ENCODE results near the gene ZNF275. TPM values are rescaled to one million over a fixed set of nuclear protein-coding genes. Genes with fewer than 3 reads are reported as not detected.
A peak's percentile ranks its signal among the peaks of the same experiment; 100 is the strongest.

The ZNF275 gene
- total and polyA plus RNA-seq, 4 donors = 13.7 to 26.2 (median 18.5) TPM

DNA sequence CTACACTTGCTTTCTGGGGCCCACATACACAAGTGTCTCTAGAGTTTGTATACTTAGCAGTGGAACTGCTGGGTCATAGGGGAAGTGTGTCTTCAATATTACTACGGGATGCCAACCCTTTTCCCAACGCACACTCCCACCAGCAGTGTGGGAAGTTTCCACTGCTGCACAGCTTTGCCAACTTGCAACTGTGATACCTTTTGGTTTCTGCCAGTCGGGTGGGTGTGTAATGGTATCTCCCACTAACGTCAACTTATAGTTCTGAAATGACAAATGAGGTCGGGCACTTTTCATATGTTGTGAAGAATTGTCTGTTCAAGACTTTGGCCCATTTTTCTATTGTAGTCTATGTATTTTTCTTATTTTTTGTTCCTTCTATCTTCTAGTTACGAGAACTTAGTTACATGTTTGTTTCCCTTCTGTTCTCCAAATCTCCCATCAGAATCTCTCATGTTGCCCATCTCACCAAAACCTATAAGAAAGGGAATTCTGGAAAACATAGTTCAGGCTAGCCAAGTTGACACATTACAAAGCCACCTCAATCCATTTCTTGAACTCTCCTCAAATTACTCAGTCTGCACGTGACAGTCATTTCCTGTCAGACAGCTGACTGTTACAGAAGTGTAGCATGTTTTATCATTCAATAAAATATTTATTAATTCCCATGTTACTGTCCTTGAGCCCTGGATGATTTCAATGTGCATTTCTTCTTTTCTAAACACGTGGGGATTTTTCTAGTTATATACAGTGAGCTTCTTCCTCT, 36.5 kb downstream of the ZNF275 start:
- Histone ChIP-seq H3K4me3 (ENCODE audit: low read depth, low read length) (no peak overlapping the region), H3K27me3 (ENCODE audit: control insufficient read depth, insufficient read depth, low read length) (no peaks in the 10 kb centered on the region), H3K36me3 (ENCODE audit: control insufficient read depth, insufficient read depth, low read length) (no peaks in the 10 kb centered on the region), H3K9me3 (ENCODE audit: control insufficient read depth, insufficient read depth, low read length) (peaks cover 2% of the 10 kb centered on the region), H3K4me1 (ENCODE audit: control insufficient read depth, insufficient read depth, low read length) (peaks cover 4% of the 10 kb centered on the region), H3K27ac (ENCODE audit: low read depth, low read length) (peak overlapping the region; percentile 40)
- WGBS (ENCODE audit: insufficient coverage) = 83% methylated on average over 2 of the region's 8 CpGs
- DNase-seq (ENCODE audit: low read depth in 4 of 6, low spot score in 6 of 6) = no peak

DNA sequence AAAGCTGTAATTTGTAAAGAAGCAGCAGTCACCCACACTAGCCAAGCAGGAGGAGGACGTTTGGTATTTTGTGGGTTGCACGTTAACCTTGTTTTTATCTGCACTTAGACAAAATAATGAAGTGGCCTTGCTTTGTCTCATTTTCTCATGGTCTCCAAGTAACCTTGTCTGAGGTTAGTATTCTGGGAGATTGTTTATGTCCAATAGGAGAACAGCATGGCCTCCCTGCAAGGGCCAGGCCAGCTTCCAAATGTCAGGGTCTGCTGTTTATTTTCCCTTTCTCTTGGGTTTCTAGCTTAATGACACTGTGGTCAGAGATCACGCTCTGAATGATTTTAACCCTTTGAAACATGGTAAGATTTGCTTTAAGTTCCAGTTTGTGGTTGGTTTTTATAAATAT, 37.3 kb downstream of the ZNF275 start:
- no peaks in the 10 kb centered on the region for H3K36me3 ChIP-seq (ENCODE audit: control insufficient read depth, insufficient read depth, low read length)
- peaks cover 8% of the 10 kb centered on the region for H3K4me1 ChIP-seq (ENCODE audit: control insufficient read depth, insufficient read depth, low read length)
- peak overlapping the region; percentile 40 for H3K27ac ChIP-seq (ENCODE audit: low read depth, low read length)
- H3K9me3 ChIP-seq (ENCODE audit: control insufficient read depth, insufficient read depth, low read length) = peaks cover 2% of the 10 kb centered on the region
- no peaks in the 10 kb centered on the region for H3K27me3 ChIP-seq (ENCODE audit: control insufficient read depth, insufficient read depth, low read length)
- H3K4me3 ChIP-seq (ENCODE audit: low read depth, low read length) = no peak overlapping the region
- peak in 1 of 6 donors; percentile 35 for DNase-seq (ENCODE audit: low read depth in 4 of 6, low spot score in 6 of 6)
- no CpG with 5 or more reads among the region's 3 CpGs for WGBS (ENCODE audit: insufficient coverage)

DNA sequence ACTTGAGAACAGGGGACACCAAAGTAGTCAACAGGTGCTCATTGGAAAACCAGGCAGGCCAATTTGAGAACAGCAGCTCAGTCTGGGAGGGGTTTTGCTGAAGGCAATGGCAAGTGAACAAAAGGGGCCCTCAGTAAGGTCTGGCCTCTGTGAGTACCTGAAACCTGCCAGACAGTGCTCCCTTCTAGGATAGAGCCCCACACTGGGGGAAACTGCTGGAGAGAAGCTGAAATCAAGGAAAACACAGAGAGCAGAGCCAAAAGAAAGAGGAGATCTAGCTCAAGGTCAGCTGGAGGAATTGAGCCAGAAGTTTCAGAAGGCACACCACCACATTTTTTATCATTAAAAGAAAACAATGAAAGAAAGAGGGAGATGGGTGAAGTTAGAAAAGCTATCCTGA, 39.0 kb downstream of the ZNF275 start:
- no peak overlapping the region for H3K4me3 ChIP-seq (ENCODE audit: low read depth, low read length)
- no peak overlapping the region for H3K27ac ChIP-seq (ENCODE audit: low read depth, low read length)
- H3K27me3 ChIP-seq (ENCODE audit: control insufficient read depth, insufficient read depth, low read length) = no peaks in the 10 kb centered on the region
- no peaks in the 10 kb centered on the region for H3K36me3 ChIP-seq (ENCODE audit: control insufficient read depth, insufficient read depth, low read length)
- no peak for DNase-seq (ENCODE audit: low read depth in 4 of 6, low spot score in 6 of 6)
- peaks cover 8% of the 10 kb centered on the region for H3K4me1 ChIP-seq (ENCODE audit: control insufficient read depth, insufficient read depth, low read length)
- H3K9me3 ChIP-seq (ENCODE audit: control insufficient read depth, insufficient read depth, low read length) = peaks cover 2% of the 10 kb centered on the region

GRCh38 chrX:153374426-153374825, 40.5 kb downstream of the ZNF275 start:
- no peak for DNase-seq (ENCODE audit: low read depth in 4 of 6, low spot score in 6 of 6)
- H3K36me3 ChIP-seq (ENCODE audit: control insufficient read depth, insufficient read depth, low read length) = no peaks in the 10 kb centered on the region
- peaks cover 4% of the 10 kb centered on the region for H3K9me3 ChIP-seq (ENCODE audit: control insufficient read depth, insufficient read depth, low read length)
- no peak overlapping the region for H3K27ac ChIP-seq (ENCODE audit: low read depth, low read length)
- peaks cover 12% of the 10 kb centered on the region for H3K4me1 ChIP-seq (ENCODE audit: control insufficient read depth, insufficient read depth, low read length)
- H3K4me3 ChIP-seq (ENCODE audit: low read depth, low read length) = no peak overlapping the region
- no peaks in the 10 kb centered on the region for H3K27me3 ChIP-seq (ENCODE audit: control insufficient read depth, insufficient read depth, low read length)
- 33% methylated on average over 1 of the region's 7 CpGs for WGBS (ENCODE audit: insufficient coverage)

DNA sequence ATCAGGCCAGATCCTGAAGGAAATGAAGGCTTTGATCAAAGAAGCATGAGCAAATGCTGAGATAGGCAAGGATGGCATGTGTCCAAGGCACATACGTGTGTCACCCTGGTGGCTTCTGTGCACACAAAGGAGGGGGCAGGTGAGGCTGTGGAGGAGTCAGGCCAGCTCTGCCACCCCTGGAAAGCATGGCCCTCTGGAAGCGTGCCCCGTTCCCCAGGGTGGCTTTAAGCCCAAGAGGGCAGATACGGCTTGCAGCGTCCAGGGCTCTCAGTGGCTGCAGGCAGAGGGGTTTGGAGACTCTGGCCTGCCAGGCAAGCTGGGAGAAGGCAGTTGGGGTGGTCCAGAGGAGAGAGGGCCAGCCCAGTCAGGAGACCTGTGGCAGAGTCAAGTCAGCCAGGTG, 41.6 kb downstream of the ZNF275 start:
- WGBS (ENCODE audit: insufficient coverage) = 75% methylated on average over 5 of the region's 5 CpGs
- Histone ChIP-seq H3K4me3 (ENCODE audit: low read depth, low read length) (no peak overlapping the region), H3K9me3 (ENCODE audit: control insufficient read depth, insufficient read depth, low read length) (peaks cover 3% of the 10 kb centered on the region), H3K36me3 (ENCODE audit: control insufficient read depth, insufficient read depth, low read length) (no peaks in the 10 kb centered on the region), H3K27me3 (ENCODE audit: control insufficient read depth, insufficient read depth, low read length) (no peaks in the 10 kb centered on the region), H3K4me1 (ENCODE audit: control insufficient read depth, insufficient read depth, low read length) (peaks cover 22% of the 10 kb centered on the region), H3K27ac (ENCODE audit: low read depth, low read length) (no peak overlapping the region)
- DNase-seq (ENCODE audit: low read depth in 4 of 6, low spot score in 6 of 6) = no peak

GRCh38 chrX:153377727-153378126, 43.8 kb downstream of the ZNF275 start:
- no peak for DNase-seq (ENCODE audit: low read depth in 4 of 6, low spot score in 6 of 6)
- Histone ChIP-seq H3K36me3 (ENCODE audit: control insufficient read depth, insufficient read depth, low read length) (no peaks in the 10 kb centered on the region), H3K27me3 (ENCODE audit: control insufficient read depth, insufficient read depth, low read length) (no peaks in the 10 kb centered on the region), H3K9me3 (ENCODE audit: control insufficient read depth, insufficient read depth, low read length) (peaks cover 3% of the 10 kb centered on the region), H3K27ac (ENCODE audit: low read depth, low read length) (no peak overlapping the region), H3K4me3 (ENCODE audit: low read depth, low read length) (no peak overlapping the region), H3K4me1 (ENCODE audit: control insufficient read depth, insufficient read depth, low read length) (peaks cover 40% of the 10 kb centered on the region)
- WGBS (ENCODE audit: insufficient coverage) = 100% methylated on average over 1 of the region's 3 CpGs

GRCh38 chrX:153378607-153379006, 44.7 kb downstream of the ZNF275 start:
- no peak for DNase-seq (ENCODE audit: low read depth in 4 of 6, low spot score in 6 of 6)
- Histone ChIP-seq H3K4me3 (ENCODE audit: low read depth, low read length) (no peak overlapping the region), H3K9me3 (ENCODE audit: control insufficient read depth, insufficient read depth, low read length) (peaks cover 3% of the 10 kb centered on the region), H3K27me3 (ENCODE audit: control insufficient read depth, insufficient read depth, low read length) (no peaks in the 10 kb centered on the region), H3K4me1 (ENCODE audit: control insufficient read depth, insufficient read depth, low read length) (peaks cover 40% of the 10 kb centered on the region), H3K27ac (ENCODE audit: low read depth, low read length) (no peak overlapping the region), H3K36me3 (ENCODE audit: control insufficient read depth, insufficient read depth, low read length) (no peaks in the 10 kb centered on the region)
- WGBS (ENCODE audit: insufficient coverage) = 78% methylated on average over 4 of the region's 4 CpGs

- H3K36me3 ChIP-seq (ENCODE audit: control insufficient read depth, insufficient read depth, low read length) = no peaks in the 10 kb centered on the region
- peaks cover 3% of the 10 kb centered on the region for H3K9me3 ChIP-seq (ENCODE audit: control insufficient read depth, insufficient read depth, low read length)
- WGBS (ENCODE audit: insufficient coverage) = 71% methylated on average over 9 of the region's 9 CpGs
- no peak overlapping the region for H3K27ac ChIP-seq (ENCODE audit: low read depth, low read length)
- H3K4me3 ChIP-seq (ENCODE audit: low read depth, low read length) = no peak overlapping the region
- H3K27me3 ChIP-seq (ENCODE audit: control insufficient read depth, insufficient read depth, low read length) = no peaks in the 10 kb centered on the region
- peaks cover 40% of the 10 kb centered on the region for H3K4me1 ChIP-seq (ENCODE audit: control insufficient read depth, insufficient read depth, low read length)
- no peak for DNase-seq (ENCODE audit: low read depth in 4 of 6, low spot score in 6 of 6)
Measured at GRCh38 chrX:153379508-153379907, 45.6 kb downstream of the ZNF275 start.

- Histone ChIP-seq H3K4me3 (ENCODE audit: low read depth, low read length) (no peak overlapping the region), H3K36me3 (ENCODE audit: control insufficient read depth, insufficient read depth, low read length) (no peaks in the 10 kb centered on the region), H3K9me3 (ENCODE audit: control insufficient read depth, insufficient read depth, low read length) (peaks cover 3% of the 10 kb centered on the region), H3K27me3 (ENCODE audit: control insufficient read depth, insufficient read depth, low read length) (no peaks in the 10 kb centered on the region), H3K27ac (ENCODE audit: low read depth, low read length) (no peak overlapping the region), H3K4me1 (ENCODE audit: control insufficient read depth, insufficient read depth, low read length) (peaks cover 40% of the 10 kb centered on the region)
- 65% methylated on average over 10 of the region's 13 CpGs for WGBS (ENCODE audit: insufficient coverage)
- peak in 1 of 6 donors; percentile 2 for DNase-seq (ENCODE audit: low read depth in 4 of 6, low spot score in 6 of 6)
Measured at GRCh38 chrX:153379971-153380581, 46.1 kb downstream of the ZNF275 start.

DNA sequence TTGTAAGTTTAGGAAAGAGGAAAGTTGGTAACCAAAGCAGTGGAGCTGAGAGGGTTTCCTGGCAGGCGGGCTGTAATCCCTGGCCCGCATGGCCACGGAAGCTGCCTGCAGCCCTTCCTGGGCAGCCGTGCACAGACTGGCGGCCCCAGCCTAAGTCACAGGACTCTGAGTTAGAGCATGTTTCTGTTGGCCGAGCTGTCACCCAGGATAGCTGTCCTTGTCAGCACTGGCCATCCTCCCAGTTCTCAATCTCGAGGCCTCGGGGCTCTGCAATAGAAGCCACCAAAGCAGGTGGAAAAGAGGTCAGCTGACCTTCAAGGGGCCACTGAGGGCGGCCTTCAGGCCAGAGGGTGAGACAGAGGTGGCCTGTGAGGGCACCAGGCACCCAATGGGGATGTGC, 46.7 kb downstream of the ZNF275 start:
- Histone ChIP-seq H3K9me3 (ENCODE audit: control insufficient read depth, insufficient read depth, low read length) (peaks cover 3% of the 10 kb centered on the region), H3K27ac (ENCODE audit: low read depth, low read length) (peak overlapping the region; percentile 74), H3K36me3 (ENCODE audit: control insufficient read depth, insufficient read depth, low read length) (no peaks in the 10 kb centered on the region), H3K4me1 (ENCODE audit: control insufficient read depth, insufficient read depth, low read length) (peaks cover 34% of the 10 kb centered on the region), H3K27me3 (ENCODE audit: control insufficient read depth, insufficient read depth, low read length) (no peaks in the 10 kb centered on the region), H3K4me3 (ENCODE audit: low read depth, low read length) (no peak overlapping the region)
- DNase-seq (ENCODE audit: low read depth in 4 of 6, low spot score in 6 of 6) = peak in 1 of 6 donors; percentile 17
- WGBS (ENCODE audit: insufficient coverage) = 63% methylated on average over 9 of the region's 9 CpGs
